ENCODE results near the gene ALG1L2. TPM values are rescaled to one million over a fixed set of nuclear protein-coding genes. Genes with fewer than 3 reads are reported as not detected.
"Not testable (repeated sequence)": the region's sequence is repeated elsewhere in the genome, so short reads cannot be mapped to it uniquely, and the experiment has no call there.

Gene ALG1L2
- total RNA-seq = 10 to 100 TPM in 1 of 2 donors, 1 to 10 TPM in 1; 5.2 to 10.1 TPM
- polyA plus RNA-seq (2013, experiment 1 of 2) = 0.93 TPM
- polyA plus RNA-seq (2013, experiment 2 of 2) = 0.87 TPM
- long read RNA-seq, experiment 1, partial matches to known transcripts = 0 of 2 reads
- long read RNA-seq, experiment 1, other reads (novel, unspliced or antisense) = 2 of 2 reads
- long read RNA-seq, experiment 2, partial matches to known transcripts = 0 of 5 reads
- long read RNA-seq, experiment 2, other reads (novel, unspliced or antisense) = 5 of 5 reads
- long read RNA-seq, experiment 3, partial matches to known transcripts = 0 of 20 reads
- long read RNA-seq, experiment 3, other reads (novel, unspliced or antisense) = 20 of 20 reads
- long read RNA-seq, experiment 4 = 0 reads

GRCh38 chr3:130081351-130081881 lies at the start of gene ALG1L2:
TSS of gene ALG1L2 (plus strand) at chr3:130081831. CDS start at chr3:130082017, 186 bp downstream.
- Mint-ChIP-seq H3K27me3 (ENCODE audit: insufficient read depth) (peaks cover 2% of the 10 kb centered on the region), H3K4me1 (peaks cover 10% of the 10 kb centered on the region), H3K9me3 (no peaks in the 10 kb centered on the region), H3K27ac (no peak within 1 kb of the TSS), H3K36me3 (ENCODE audit: low read depth) (peaks cover 59% of the 10 kb centered on the region), H3K4me3 (no peak within 1 kb of the TSS)
- Histone ChIP-seq H3K4me3 (ENCODE audit: low read length) (no peak within 1 kb of the TSS), H3K36me3 (ENCODE audit: control insufficient read depth, insufficient read depth, low read length) (peaks cover 7% of the 10 kb centered on the region), H3K27me3 (ENCODE audit: control insufficient read depth, insufficient read depth, low read length, poor library complexity, severe bottlenecking) (no peaks in the 10 kb centered on the region), H3K27ac (ENCODE audit: low read depth, low read length) (no peak within 1 kb of the TSS), H3K9me3 (ENCODE audit: control insufficient read depth, low read length) (no peaks in the 10 kb centered on the region), H3K9ac (ENCODE audit: extremely low read depth, low read length, poor library complexity, severe bottlenecking) (no peak within 1 kb of the TSS), H3K4me1 (ENCODE audit: control insufficient read depth, insufficient read depth, low read length) (no peaks in the 10 kb centered on the region)
- no peak for DNase-seq
- TF ChIP-seq CTCF (conservative IDR thresholded peaks at IDR 0.05) = no peak
- WGBS, 2 experiments (ENCODE audit: insufficient coverage in 1 of 2, insufficient read length in 1 of 2) = 81 to 86% methylated on average over 7 of the region's 7 CpGs

GRCh38 chr3:130037126-130037815 lies 44.4 kb upstream of the ALG1L2 start:
- not testable (repeated sequence) for H3K9me3 Mint-ChIP-seq; H3K36me3 Mint-ChIP-seq (ENCODE audit: low read depth); H3K4me1 Mint-ChIP-seq; H3K27ac Mint-ChIP-seq; H3K27me3 ChIP-seq (ENCODE audit: control insufficient read depth, insufficient read depth, low read length, poor library complexity, severe bottlenecking); H3K36me3 ChIP-seq (ENCODE audit: control insufficient read depth, insufficient read depth, low read length); H3K4me3 Mint-ChIP-seq; DNase-seq; H3K4me1 ChIP-seq (ENCODE audit: control insufficient read depth, insufficient read depth, low read length); H3K4me3 ChIP-seq (ENCODE audit: low read length); H3K9me3 ChIP-seq (ENCODE audit: control insufficient read depth, low read length); H3K9ac ChIP-seq (ENCODE audit: extremely low read depth, low read length, poor library complexity, severe bottlenecking); H3K27ac ChIP-seq (ENCODE audit: low read depth, low read length)
- peaks cover 29% of the 10 kb centered on the region for H3K27me3 Mint-ChIP-seq (ENCODE audit: insufficient read depth)
- 91 to 97% methylated on average over 3 to 13 of the region's 13 CpGs for WGBS, 2 experiments (ENCODE audit: insufficient coverage in 1 of 2, insufficient read length in 1 of 2)

GRCh38 chr3:130042736-130043135 lies 38.9 kb upstream of the ALG1L2 start:
- H3K36me3 ChIP-seq (ENCODE audit: control insufficient read depth, insufficient read depth, low read length); H3K4me3 ChIP-seq (ENCODE audit: low read length); H3K27ac ChIP-seq (ENCODE audit: low read depth, low read length); H3K9ac ChIP-seq (ENCODE audit: extremely low read depth, low read length, poor library complexity, severe bottlenecking); DNase-seq; H3K9me3 ChIP-seq (ENCODE audit: control insufficient read depth, low read length); H3K9me3 Mint-ChIP-seq; H3K4me1 ChIP-seq (ENCODE audit: control insufficient read depth, insufficient read depth, low read length); H3K27me3 ChIP-seq (ENCODE audit: control insufficient read depth, insufficient read depth, low read length, poor library complexity, severe bottlenecking); H3K27me3 Mint-ChIP-seq (ENCODE audit: insufficient read depth); H3K4me3 Mint-ChIP-seq; H3K36me3 Mint-ChIP-seq (ENCODE audit: low read depth); H3K4me1 Mint-ChIP-seq; H3K27ac Mint-ChIP-seq: not testable (repeated sequence)
- WGBS, 2 experiments (ENCODE audit: insufficient coverage in 1 of 2, insufficient read length in 1 of 2) = 89 to 96% methylated on average over 2 to 3 of the region's 3 CpGs

GRCh38 chr3:130043658-130044057 lies 38.0 kb upstream of the ALG1L2 start:
- not testable (repeated sequence) for H3K9ac ChIP-seq (ENCODE audit: extremely low read depth, low read length, poor library complexity, severe bottlenecking)
- 95 to 98% methylated on average over 6 of the region's 6 CpGs for WGBS, 2 experiments (ENCODE audit: insufficient coverage in 1 of 2, insufficient read length in 1 of 2)

More at GRCh38 chr3:130043658-130044057, 38.0 kb upstream of the ALG1L2 start:
- not testable (repeated sequence) for H3K27me3 Mint-ChIP-seq (ENCODE audit: insufficient read depth); H3K4me1 Mint-ChIP-seq; H3K4me3 Mint-ChIP-seq; H3K4me1 ChIP-seq (ENCODE audit: control insufficient read depth, insufficient read depth, low read length); H3K36me3 Mint-ChIP-seq (ENCODE audit: low read depth); H3K4me3 ChIP-seq (ENCODE audit: low read length); H3K9me3 ChIP-seq (ENCODE audit: control insufficient read depth, low read length); H3K36me3 ChIP-seq (ENCODE audit: control insufficient read depth, insufficient read depth, low read length); H3K27me3 ChIP-seq (ENCODE audit: control insufficient read depth, insufficient read depth, low read length, poor library complexity, severe bottlenecking); DNase-seq; H3K27ac ChIP-seq (ENCODE audit: low read depth, low read length); H3K9me3 Mint-ChIP-seq; H3K27ac Mint-ChIP-seq

All from endodermal cell (in vitro differentiated cells).